DOHH2 (cell line): ENCODE results near the gene HMGN4.

Experiments used
- EZH2phosphoT487 ChIP-seq: fragments of 200-600 bp; sonication (generic); IDR thresholded peaks from 2 replicates; pipeline ENCODE4 v1.6.1; 2017; ENCODE audit warnings: borderline replicate concordance, mild to moderate bottlenecking, antibody characterized with exemption, low read length, moderate library complexity, mixed read lengths
- TF ChIP-seq, protein P1 (sequence below): fragments of 200-600 bp; sonication (generic); IDR thresholded peaks from one replicate; pipeline ENCODE4 v1.5.1; 2014; ENCODE audit warnings: antibody characterized with exemption, mild to moderate bottlenecking, low read depth, low read length; ENCODE audit not compliant: poor library complexity, severe bottlenecking

- TF ChIP-seq, protein P1, sequence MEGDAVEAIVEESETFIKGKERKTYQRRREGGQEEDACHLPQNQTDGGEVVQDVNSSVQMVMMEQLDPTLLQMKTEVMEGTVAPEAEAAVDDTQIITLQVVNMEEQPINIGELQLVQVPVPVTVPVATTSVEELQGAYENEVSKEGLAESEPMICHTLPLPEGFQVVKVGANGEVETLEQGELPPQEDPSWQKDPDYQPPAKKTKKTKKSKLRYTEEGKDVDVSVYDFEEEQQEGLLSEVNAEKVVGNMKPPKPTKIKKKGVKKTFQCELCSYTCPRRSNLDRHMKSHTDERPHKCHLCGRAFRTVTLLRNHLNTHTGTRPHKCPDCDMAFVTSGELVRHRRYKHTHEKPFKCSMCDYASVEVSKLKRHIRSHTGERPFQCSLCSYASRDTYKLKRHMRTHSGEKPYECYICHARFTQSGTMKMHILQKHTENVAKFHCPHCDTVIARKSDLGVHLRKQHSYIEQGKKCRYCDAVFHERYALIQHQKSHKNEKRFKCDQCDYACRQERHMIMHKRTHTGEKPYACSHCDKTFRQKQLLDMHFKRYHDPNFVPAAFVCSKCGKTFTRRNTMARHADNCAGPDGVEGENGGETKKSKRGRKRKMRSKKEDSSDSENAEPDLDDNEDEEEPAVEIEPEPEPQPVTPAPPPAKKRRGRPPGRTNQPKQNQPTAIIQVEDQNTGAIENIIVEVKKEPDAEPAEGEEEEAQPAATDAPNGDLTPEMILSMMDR: no peak
- TF ChIP-seq EZH2phosphoT487: no peak
Measured at GRCh38 chr6:26588965-26589364, 50.8 kb downstream of the HMGN4 start.
